ENCODE measurements around the gene MCM8.

The MCM8 gene

GRCh38 chr20:5923493-5923892 lies 27.0 kb upstream of the MCM8 start:
- H4K20me1 ChIP-seq (ENCODE audit: insufficient read depth, low read length), result no peaks in the 10 kb centered on the region
- no peak for TF ChIP-seq EZH2 (optimal IDR thresholded peaks at IDR 0.05; ENCODE audit: low read depth, low read length)
- no peak for TF ChIP-seq EZH2phosphoT487 (IDR thresholded peaks at IDR 0.05; ENCODE audit: low read length)
- TF ChIP-seq CTCF (IDR thresholded peaks at IDR 0.05; ENCODE audit: low read length), result no peak
- H3K4me2 ChIP-seq (ENCODE audit: low read depth, low read length), result no peak overlapping the region
- no peak overlapping the region for H3K27ac ChIP-seq (ENCODE audit: low read length)
- no peaks in the 10 kb centered on the region for H3K9me3 ChIP-seq (replicated peaks; ENCODE audit: insufficient read depth, low read length)
- H3F3A ChIP-seq (ENCODE audit: insufficient read depth, low read length), result no peaks in the 10 kb centered on the region
- H3K79me2 ChIP-seq (ENCODE audit: low read length), result no peaks in the 10 kb centered on the region
- H3K27me3 ChIP-seq (replicated peaks; ENCODE audit: insufficient read depth, low read length), result no peaks in the 10 kb centered on the region
- H3K9me2 ChIP-seq (replicated peaks; ENCODE audit: insufficient read depth, low read length), result no peaks in the 10 kb centered on the region
- H3K36me3 ChIP-seq (replicated peaks; ENCODE audit: insufficient read depth, low read length), result no peaks in the 10 kb centered on the region
- H3K4me1 ChIP-seq (ENCODE audit: low read length), result peaks cover 14% of the 10 kb centered on the region
- no peak overlapping the region for H2AFZ ChIP-seq (ENCODE audit: low read length)
- H3K9ac ChIP-seq (ENCODE audit: low read length), result no peak overlapping the region
- H3K4me3 ChIP-seq (ENCODE audit: low read length), result no peak overlapping the region
- no peak for DNase-seq

GRCh38 chr20:5925551-5925950 lies 24.9 kb upstream of the MCM8 start:
- H3K27ac ChIP-seq (ENCODE audit: low read length), result no peak overlapping the region
- no peaks in the 10 kb centered on the region for H4K20me1 ChIP-seq (ENCODE audit: insufficient read depth, low read length)
- no peak overlapping the region for H2AFZ ChIP-seq (ENCODE audit: low read length)
- H3K4me1 ChIP-seq (ENCODE audit: low read length), result no peaks in the 10 kb centered on the region
- no peak for DNase-seq
- no peaks in the 10 kb centered on the region for H3F3A ChIP-seq (ENCODE audit: insufficient read depth, low read length)
- TF ChIP-seq EZH2phosphoT487 (IDR thresholded peaks at IDR 0.05; ENCODE audit: low read length) (no peak), EZH2 (optimal IDR thresholded peaks at IDR 0.05; ENCODE audit: low read depth, low read length) (no peak), CTCF (IDR thresholded peaks at IDR 0.05; ENCODE audit: low read length) (no peak)
- H3K9me2 ChIP-seq (replicated peaks; ENCODE audit: insufficient read depth, low read length), result no peaks in the 10 kb centered on the region
- no peaks in the 10 kb centered on the region for H3K79me2 ChIP-seq (ENCODE audit: low read length)
- no peaks in the 10 kb centered on the region for H3K36me3 ChIP-seq (replicated peaks; ENCODE audit: insufficient read depth, low read length)
- H3K9ac ChIP-seq (ENCODE audit: low read length), result no peak overlapping the region
- H3K9me3 ChIP-seq (replicated peaks; ENCODE audit: insufficient read depth, low read length), result no peaks in the 10 kb centered on the region
- no peak overlapping the region for H3K4me2 ChIP-seq (ENCODE audit: low read depth, low read length)
- no peaks in the 10 kb centered on the region for H3K27me3 ChIP-seq (replicated peaks; ENCODE audit: insufficient read depth, low read length)
- no peak overlapping the region for H3K4me3 ChIP-seq (ENCODE audit: low read length)

- H3K4me1 ChIP-seq (ENCODE audit: low read length), result no peaks in the 10 kb centered on the region
- H2AFZ ChIP-seq (ENCODE audit: low read length), result no peak overlapping the region
- no peaks in the 10 kb centered on the region for H3K36me3 ChIP-seq (replicated peaks; ENCODE audit: insufficient read depth, low read length)
- H3K9ac ChIP-seq (ENCODE audit: low read length), result no peak overlapping the region
- H3K4me2 ChIP-seq (ENCODE audit: low read depth, low read length), result no peak overlapping the region
- H3K79me2 ChIP-seq (ENCODE audit: low read length), result no peaks in the 10 kb centered on the region
- H3K9me2 ChIP-seq (replicated peaks; ENCODE audit: insufficient read depth, low read length), result no peaks in the 10 kb centered on the region
- DNase-seq, result no peak
- no peaks in the 10 kb centered on the region for H3K27me3 ChIP-seq (replicated peaks; ENCODE audit: insufficient read depth, low read length)
- H3K4me3 ChIP-seq (ENCODE audit: low read length), result no peak overlapping the region
- no peaks in the 10 kb centered on the region for H3F3A ChIP-seq (ENCODE audit: insufficient read depth, low read length)
- H3K27ac ChIP-seq (ENCODE audit: low read length), result no peak overlapping the region
- H4K20me1 ChIP-seq (ENCODE audit: insufficient read depth, low read length), result no peaks in the 10 kb centered on the region
- H3K9me3 ChIP-seq (replicated peaks; ENCODE audit: insufficient read depth, low read length), result no peaks in the 10 kb centered on the region
- no peak for TF ChIP-seq EZH2 (optimal IDR thresholded peaks at IDR 0.05; ENCODE audit: low read depth, low read length)
- TF ChIP-seq CTCF (IDR thresholded peaks at IDR 0.05; ENCODE audit: low read length), result no peak
- TF ChIP-seq EZH2phosphoT487 (IDR thresholded peaks at IDR 0.05; ENCODE audit: low read length), result no peak
Observed at GRCh38 chr20:5927749-5928462, 22.5 kb upstream of the MCM8 start.
